Measurements from ENCODE around the gene ACIN1.

ACIN1 gene

GRCh38 chr14:23094666-23095195, at the start of gene ACIN1:
Gene ACIN1, minus strand, starts transcription at chr14:23095136. Its CDS starts 24 bp downstream, at chr14:23095112.
- no peak for DNase-seq

DNA sequence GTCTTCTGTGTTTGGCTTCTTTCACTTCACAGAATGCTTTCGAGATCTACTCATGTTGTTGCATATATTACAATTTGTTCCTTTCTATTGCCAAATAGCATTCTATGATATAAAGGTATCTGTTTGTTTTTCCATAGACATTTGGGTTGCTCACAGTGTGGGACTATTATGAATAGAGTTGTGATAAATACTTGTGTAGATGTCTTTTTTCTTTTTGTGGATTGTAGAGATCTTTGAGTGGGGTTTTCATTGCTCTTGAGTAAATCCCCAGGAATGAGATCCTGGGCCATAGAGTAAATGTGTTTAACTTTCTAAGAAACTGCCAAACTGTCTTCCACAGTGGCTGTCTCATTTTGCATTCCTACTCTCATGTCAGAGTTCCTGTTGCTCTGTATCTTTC, 49.0 kb upstream of the ACIN1 start:
- no peak for DNase-seq

- no peak for DNase-seq
Measured at GRCh38 chr14:23142826-23143225, 47.9 kb upstream of the ACIN1 start.

- DNase-seq, result no peak
Measured at GRCh38 chr14:23141706-23142444, 46.9 kb upstream of the ACIN1 start.

DNA sequence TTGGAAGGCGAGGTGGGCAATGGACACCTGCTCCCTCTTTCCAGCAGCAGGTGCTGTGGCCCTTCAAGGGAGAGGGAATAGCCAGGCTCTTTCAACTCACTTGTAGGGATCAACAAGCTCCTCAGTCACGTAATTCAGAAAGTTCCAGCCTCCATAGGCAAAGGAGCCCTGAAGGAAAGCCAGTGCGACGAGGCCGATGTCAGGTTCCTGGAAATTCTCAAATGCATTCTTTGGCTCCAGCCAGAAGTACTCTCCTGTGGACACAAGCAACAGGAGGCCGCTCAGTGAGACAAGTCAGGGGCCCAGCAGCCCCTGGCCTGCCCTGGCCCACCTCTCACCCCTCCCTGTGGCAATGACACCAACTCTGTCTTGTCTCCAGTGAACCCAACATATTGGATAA, 45.4 kb upstream of the ACIN1 start:
- DNase-seq, result no peak

GRCh38 chr14:23139874-23140273, 44.9 kb upstream of the ACIN1 start:
- no peak for DNase-seq

DNA sequence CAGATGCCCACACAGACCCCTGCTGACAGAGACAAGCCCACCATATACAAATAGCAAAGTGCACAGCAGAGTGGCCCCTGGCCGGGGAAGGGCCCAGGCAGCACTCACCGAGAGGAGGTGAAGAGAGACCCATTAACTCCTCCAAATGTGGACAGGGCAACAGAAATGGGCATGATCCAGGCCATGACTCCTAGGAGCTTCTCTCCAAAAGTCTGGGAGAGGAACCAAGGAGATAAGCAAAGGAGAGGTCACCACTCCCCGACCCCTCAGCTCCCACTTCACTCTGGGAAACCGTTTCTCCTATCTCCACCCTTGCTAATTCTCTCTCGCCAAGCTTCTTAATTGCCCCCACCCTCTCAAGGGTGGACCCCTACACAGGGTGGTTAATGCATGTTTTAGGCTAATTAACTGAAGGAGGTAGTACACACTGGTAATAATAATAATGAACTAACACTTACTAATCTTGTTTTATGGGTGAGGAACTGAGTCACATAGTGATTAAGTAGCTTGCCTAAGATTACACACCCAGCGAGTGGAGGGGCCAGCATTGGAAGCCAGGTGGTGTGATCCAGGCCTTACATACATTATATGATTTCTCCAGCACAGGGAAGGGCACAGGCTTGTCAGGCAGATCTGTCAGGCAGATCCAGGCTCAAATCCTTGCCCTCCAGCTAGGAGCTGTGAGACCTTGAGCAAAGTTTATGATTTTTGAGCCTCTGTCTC, 43.0 kb upstream of the ACIN1 start:
- DNase-seq, result no peak

GRCh38 chr14:23137192-23137812, 42.4 kb upstream of the ACIN1 start:
- no peak for DNase-seq

GRCh38 chr14:23136566-23137133, 41.7 kb upstream of the ACIN1 start:
- no peak for DNase-seq

DNA sequence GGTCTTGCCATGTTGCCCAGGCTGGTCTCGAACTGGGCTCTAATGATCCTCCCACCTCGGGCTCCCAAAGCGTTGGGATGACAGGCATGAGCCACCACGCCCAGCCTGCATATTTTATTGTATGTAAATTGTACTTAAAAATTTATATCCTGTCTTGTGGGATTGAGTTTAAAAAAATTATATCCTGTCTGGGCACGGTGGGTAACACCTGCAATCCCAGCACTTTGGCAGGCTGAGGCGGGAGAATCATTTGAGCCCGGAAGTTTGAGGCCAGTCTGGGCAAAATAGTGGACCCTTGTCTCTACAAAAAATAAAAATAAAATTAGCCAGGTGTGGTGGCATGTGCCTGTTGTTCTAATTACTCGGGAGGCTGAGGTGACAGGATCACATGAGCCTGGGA, 38.0 kb upstream of the ACIN1 start:
- DNase-seq, result no peak

DNA sequence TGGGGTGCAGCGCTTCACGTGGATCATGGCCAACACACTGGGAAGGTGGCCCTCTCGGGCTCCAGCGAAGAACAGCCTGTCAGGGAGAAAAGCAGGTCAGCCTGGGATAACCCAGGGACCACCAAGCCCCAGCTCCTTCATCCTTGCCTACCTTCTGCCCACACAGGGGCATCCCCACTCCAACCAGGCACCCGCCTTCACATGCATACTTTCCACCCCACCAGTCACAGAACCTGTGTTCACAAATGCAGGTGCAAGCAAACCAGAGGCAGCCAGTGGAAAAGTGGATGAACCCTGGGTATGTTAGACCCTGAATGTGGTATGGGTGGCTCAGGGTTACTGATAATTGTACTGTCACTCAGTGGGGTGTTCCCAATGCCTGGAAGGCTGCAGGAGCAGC, 36.5 kb upstream of the ACIN1 start:
- DNase-seq, result no peak

DNA sequence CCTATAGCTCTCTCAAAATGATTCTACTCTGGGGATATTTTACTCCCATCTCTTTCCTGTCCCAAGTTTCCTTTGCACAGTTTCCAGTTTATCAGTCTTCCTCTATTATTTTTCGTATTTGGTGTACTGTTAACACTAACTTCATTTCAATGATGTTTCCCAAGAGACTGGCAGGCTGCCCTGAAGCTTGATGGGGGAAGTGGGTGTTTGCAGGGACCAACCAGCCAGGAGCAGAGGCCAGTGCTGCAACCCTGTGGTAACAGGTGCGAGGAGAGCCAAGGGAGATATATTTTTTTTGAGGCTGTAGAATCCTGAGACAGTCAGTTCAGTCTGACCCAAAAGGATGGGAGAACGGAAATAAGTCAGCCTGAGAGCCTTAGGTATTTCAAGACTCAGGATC, 35.9 kb upstream of the ACIN1 start:
- no peak for DNase-seq

DNA sequence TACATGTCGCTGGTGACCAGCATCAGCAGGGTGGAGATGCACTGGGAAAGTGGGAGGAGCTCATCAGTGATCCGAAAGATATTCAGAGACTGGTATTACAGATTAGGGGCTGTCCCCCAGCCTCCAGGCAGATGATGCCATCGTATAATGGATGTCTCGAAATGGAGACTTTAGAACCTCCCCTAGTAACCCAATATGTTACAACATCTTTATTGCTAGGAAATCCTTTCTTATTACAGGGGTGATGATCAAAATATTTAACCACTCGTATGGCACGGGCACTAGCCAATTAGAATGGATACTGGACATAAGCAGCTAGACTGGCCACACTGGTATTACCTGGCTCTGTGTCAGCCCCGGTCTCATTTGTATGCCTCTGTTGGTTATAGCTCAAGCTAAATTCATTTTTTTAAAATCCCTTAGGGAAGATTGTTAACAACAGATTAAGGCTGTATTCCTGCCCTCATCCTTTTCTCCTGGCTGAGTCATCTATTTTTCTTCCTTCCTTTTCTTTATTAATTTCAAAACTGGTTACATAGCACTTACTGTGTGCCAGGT, 34.9 kb upstream of the ACIN1 start:
- no peak for DNase-seq

DNA sequence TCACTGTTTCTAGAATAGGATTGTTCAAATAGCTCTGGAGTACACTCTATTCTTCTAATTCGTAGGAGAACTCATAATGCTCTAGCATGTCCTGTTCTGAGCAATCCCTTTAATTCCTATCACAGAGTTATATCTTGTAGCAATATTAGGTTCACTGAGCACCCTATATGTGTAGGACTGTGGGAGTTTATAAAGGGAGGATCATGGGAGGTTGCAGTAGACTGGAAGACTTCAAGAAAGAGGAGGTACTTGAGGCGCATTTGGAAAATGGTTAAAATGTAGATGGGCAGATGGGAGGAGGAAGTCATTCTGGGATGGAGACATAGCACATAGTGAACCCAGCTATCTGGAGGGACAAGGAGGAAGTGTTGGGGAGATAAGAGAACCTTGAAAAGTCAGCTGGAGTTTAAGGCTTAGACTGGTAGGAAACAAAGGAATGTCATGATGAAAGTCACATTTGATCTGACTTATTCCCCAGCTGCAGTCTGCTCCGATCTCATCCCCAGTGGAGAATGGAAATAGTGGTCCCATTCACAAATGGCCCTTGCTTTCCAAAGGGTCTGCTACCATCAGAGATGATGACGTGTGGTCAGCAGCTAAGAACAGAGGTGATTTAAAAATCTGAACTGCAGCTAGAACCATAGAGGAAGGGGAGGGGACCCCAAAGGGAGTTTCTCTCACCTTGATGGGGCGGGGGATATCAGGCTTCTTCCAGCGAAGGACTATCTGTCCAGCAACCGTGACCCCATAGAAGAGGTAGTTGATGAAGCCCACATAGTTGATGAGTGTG, 34.2 kb upstream of the ACIN1 start:
- no peak for DNase-seq

DNA sequence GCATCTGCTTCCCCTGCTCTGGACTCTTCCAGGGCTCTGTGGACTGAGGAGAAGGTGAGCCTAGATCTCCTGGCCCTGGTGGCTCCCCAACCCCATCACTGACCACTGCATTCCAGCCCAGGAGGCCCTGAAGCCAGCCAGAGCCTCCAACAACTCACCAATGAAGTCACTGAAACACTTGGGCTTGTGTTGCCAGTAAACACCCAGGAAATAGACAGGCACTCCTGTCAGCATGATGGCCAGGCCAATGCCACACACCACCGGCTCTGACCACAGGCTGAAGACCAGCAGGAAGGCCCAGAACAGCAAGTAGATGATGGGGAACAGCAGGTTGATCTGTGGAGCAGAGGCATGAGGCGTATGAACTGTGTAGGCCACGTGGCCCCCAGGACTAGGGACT, 32.9 kb upstream of the ACIN1 start:
- no peak for DNase-seq

DNA sequence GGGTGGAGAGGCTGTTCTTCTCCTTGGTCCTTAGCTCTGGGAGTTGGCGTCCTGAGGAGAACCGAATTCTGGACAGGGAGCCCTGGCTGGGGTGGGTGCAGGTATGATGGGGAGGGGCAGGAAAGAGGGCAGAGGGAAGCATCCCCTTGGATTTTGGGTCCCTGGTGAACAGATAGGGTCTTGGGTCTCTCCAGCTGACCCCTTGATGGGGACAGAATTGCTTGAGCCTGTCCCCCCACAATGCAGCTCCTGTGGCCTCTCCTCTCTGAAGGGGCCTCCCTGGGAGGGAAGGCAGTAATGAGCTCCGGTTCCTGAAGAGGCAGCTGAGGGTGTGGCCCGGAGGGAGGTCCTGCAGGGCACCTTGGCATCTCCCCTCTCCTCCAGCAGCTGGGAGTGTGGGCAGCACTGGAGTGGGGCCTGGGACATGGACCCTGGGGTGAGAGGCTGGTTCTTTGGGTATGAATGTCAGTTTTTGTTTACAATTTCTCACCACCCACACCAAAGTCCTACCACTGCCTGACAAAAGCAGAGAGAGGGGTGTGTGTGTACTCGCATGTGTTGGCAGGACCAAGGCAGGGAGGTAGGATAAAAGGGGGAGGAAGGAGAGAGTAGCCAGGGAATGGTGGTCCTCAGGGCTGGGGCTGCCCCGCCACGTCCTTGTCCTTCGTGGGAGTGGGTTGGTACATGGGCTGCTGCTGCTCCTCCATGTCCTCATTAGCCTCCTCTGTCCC, 31.8 kb upstream of the ACIN1 start:
- DNase-seq, result no peak

- DNase-seq, result no peak
Measured at GRCh38 chr14:23125933-23126524, 31.1 kb upstream of the ACIN1 start.

DNA sequence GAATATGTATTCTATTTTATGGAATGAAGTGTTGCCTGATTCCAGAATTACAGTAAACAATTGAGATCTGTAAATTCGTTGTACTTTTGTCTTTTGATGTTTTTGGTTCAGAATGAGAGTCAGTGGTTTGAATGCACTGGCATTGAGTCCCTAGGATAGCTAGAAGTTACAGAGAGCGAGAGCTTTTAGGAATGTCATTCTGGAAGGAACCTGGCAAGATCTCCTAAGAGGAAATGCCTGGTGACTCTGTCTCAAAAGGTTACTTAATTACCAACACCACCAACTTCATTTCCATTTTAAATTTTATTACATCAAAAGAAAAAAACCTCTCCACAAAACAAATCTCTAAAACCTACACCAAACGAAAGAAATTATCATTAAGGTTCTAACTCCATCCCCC, 30.1 kb upstream of the ACIN1 start:
- DNase-seq, result no peak

GRCh38 chr14:23124337-23124954, 29.5 kb upstream of the ACIN1 start:
- DNase-seq, result no peak

- DNase-seq, result no peak
Measured at GRCh38 chr14:23123419-23123818, 28.5 kb upstream of the ACIN1 start.

- DNase-seq, result no peak
Measured at GRCh38 chr14:23122086-23122485, 27.1 kb upstream of the ACIN1 start.
